HCT116 (cell line): Measurements from ENCODE around the gene GALNS.

Experiments
- CEBPB ChIP-seq: IDR thresholded peaks from 2 replicates; pipeline ENCODE4 v1.6.1; 2012; ENCODE audit warnings: low read depth
- JUND ChIP-seq: IDR thresholded peaks from 2 replicates; pipeline ENCODE4 v1.6.1; 2012
- POLR2A ChIP-seq: IDR thresholded peaks from 2 replicates; pipeline ENCODE4 v1.7.0; 2011; ENCODE audit warnings: borderline replicate concordance; ENCODE audit not compliant: insufficient read depth, insufficient read length; ENCODE audit errors: extremely low read depth
- POLR2AphosphoS5 ChIP-seq: IDR thresholded peaks from 2 replicates; pipeline ENCODE4 v1.6.1; 2011; ENCODE audit warnings: mild to moderate bottlenecking, low read depth, low read length, moderate library complexity
- RAD21 ChIP-seq: IDR thresholded peaks from 2 replicates; pipeline ENCODE4 v1.6.1; 2012; ENCODE audit warnings: low read depth, mild to moderate bottlenecking
- SIN3A ChIP-seq: IDR thresholded peaks from 2 replicates; pipeline ENCODE4 v1.6.1; 2012; ENCODE audit warnings: low read depth
- TF ChIP-seq, protein P1 (sequence below), 3 experiments: fragments of 200-600 bp in 1 of 3; sonication (generic) in 1 of 3; IDR thresholded peaks in 2 of 3; conservative IDR thresholded peaks in 1 of 3; 2 replicates each; pipeline ENCODE4 v1.5.1; 2012 to 2017; ENCODE audit warnings: low read depth in 2 of 3, low read length in 2 of 3, antibody characterized with exemption in 1 of 3, borderline replicate concordance in 1 of 3, control low read depth in 1 of 3, mild to moderate bottlenecking in 1 of 3, mixed read lengths in 1 of 3, mixed run types in 1 of 3, moderate library complexity in 1 of 3; ENCODE audit not compliant: insufficient read depth in 1 of 3

DNA sequence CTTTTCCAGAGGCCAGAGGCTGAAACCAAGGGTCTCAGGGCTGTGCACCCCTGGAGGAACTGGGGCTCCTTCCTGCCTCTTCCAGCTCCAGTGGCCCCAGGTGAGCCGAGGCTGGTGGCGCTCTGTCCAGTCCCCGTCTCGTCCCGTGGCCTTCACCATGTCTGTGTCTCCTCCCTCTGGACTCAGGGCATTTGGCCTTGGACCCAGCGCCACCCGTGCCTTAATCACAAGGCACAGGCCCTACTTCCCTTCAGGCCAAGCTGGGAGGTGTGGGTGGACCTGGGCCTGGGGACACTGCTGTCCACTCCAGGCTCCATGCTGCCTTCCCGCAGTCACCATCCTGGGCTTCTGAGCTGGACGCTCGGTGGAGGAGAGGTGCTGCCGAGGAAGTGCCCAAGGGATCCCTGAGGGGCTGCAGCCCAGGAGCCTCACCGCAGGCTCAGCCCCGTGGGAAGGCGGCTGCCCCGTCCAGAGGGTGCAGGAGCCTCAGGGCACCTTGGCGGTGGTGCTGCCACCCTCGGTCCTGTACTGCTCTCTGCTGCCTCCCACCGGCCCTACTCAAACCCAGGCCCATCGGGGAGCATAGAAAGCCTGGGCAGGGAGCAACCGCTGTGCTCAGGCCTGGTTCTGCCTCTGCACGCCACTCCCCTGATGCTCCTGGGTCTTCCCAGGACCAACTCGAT, 35.4 kb downstream of the GALNS start:
- TF ChIP-seq SIN3A, result no peak
- TF ChIP-seq POLR2AphosphoS5, result no peak
- TF ChIP-seq, protein P1, sequence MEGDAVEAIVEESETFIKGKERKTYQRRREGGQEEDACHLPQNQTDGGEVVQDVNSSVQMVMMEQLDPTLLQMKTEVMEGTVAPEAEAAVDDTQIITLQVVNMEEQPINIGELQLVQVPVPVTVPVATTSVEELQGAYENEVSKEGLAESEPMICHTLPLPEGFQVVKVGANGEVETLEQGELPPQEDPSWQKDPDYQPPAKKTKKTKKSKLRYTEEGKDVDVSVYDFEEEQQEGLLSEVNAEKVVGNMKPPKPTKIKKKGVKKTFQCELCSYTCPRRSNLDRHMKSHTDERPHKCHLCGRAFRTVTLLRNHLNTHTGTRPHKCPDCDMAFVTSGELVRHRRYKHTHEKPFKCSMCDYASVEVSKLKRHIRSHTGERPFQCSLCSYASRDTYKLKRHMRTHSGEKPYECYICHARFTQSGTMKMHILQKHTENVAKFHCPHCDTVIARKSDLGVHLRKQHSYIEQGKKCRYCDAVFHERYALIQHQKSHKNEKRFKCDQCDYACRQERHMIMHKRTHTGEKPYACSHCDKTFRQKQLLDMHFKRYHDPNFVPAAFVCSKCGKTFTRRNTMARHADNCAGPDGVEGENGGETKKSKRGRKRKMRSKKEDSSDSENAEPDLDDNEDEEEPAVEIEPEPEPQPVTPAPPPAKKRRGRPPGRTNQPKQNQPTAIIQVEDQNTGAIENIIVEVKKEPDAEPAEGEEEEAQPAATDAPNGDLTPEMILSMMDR (IDR thresholded peaks at IDR 0.05 in 2 of 3, conservative IDR thresholded peaks at IDR 0.05 in 1 of 3; ENCODE audit: borderline replicate concordance in 1 of 3, insufficient read depth in 1 of 3, low read depth in 2 of 3, low read length in 2 of 3), result peak in 2 of 3 experiments; percentile 23 to 24; a peak in 2 of 6 replicates
- no peak for TF ChIP-seq JUND
- TF ChIP-seq POLR2A, result no peak
- TF ChIP-seq CEBPB, result no peak
- no peak for TF ChIP-seq RAD21
